LNCaP clone FGC (cell line): ENCODE results near the gene CEP135.

Experiments
- DNase-seq: peaks from one replicate; pipeline ENCODE4 v3.0.0-alpha.2; 2011; ENCODE audit warnings: low read depth
- H3K4me3 ChIP-seq: 2 replicates; pipeline ENCODE4 v1.5.1; 2011; ENCODE audit warnings: mild to moderate bottlenecking, low read depth, low read length, control low read depth
- TF ChIP-seq, protein P1 (sequence below): IDR thresholded peaks from 2 replicates; pipeline ENCODE4 v1.5.1; 2012; ENCODE audit warnings: mild to moderate bottlenecking; ENCODE audit not compliant: control insufficient read depth, insufficient read depth; ENCODE audit errors: extremely low read depth

Gene CEP135

DNA sequence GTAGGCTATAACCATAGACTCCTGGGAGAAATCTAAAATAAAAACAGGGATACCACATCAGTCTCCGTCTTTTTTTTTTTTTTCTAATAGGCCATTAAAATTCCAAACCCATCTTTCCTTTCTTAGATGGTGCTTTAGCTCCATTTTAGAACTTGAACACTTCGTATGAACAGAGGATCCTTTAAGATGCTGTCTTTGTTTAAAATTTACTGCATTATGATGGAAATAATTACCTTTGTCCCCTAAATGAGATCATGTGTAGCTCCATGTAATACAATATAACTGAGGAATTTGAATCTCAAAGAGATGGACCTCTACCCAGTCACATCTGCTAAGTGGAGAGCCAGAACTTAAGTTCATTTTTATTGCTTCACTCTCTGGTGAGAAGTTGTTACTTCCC lies 47.9 kb downstream of the CEP135 start:
- no peak for DNase-seq
- no peak overlapping the region for H3K4me3 ChIP-seq
- TF ChIP-seq, protein P1, sequence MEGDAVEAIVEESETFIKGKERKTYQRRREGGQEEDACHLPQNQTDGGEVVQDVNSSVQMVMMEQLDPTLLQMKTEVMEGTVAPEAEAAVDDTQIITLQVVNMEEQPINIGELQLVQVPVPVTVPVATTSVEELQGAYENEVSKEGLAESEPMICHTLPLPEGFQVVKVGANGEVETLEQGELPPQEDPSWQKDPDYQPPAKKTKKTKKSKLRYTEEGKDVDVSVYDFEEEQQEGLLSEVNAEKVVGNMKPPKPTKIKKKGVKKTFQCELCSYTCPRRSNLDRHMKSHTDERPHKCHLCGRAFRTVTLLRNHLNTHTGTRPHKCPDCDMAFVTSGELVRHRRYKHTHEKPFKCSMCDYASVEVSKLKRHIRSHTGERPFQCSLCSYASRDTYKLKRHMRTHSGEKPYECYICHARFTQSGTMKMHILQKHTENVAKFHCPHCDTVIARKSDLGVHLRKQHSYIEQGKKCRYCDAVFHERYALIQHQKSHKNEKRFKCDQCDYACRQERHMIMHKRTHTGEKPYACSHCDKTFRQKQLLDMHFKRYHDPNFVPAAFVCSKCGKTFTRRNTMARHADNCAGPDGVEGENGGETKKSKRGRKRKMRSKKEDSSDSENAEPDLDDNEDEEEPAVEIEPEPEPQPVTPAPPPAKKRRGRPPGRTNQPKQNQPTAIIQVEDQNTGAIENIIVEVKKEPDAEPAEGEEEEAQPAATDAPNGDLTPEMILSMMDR: no peak

DNA sequence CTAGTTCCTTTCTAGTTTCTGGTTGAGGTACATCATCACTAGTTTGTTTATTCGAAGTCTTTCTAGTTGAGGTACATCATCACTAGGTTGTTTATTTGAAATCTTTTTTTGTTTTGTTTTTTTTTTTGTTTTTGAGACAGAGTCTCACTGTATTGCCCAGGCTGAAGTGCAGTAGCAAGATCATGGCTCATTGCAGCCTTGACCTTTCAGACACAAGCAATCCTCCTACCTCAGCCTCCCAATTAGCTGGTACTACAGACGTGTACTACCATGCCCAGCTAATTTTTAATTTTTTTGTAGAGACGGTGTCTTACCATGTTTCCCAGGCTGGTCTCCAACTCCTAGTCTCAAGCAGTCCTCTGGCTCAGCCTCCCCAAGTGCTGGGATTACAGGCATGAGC lies 54.9 kb downstream of the CEP135 start:
- DNase-seq: no peak
- TF ChIP-seq, protein P1: no peak
- no peak overlapping the region for H3K4me3 ChIP-seq

DNA sequence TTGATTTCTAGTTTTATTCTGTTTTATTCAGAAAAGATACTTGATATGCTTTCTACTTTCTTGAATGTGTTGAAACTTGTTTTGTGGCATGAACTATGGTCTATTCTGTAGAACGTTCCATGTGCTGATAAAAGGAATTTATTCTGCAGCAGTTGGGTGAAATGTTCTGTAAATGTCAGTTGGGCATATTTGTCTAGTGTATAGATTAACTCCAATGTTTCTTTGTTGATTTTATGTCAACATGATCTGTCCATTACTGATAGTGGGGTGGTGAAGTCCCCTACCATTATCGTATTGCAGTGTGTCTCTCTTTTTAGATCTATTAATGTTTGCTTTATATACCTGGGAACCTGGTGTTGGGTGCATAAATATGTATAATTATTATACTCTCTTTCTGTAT lies 55.5 kb downstream of the CEP135 start:
- no peak for DNase-seq
- H3K4me3 ChIP-seq: no peak overlapping the region
- TF ChIP-seq, protein P1: no peak

DNA sequence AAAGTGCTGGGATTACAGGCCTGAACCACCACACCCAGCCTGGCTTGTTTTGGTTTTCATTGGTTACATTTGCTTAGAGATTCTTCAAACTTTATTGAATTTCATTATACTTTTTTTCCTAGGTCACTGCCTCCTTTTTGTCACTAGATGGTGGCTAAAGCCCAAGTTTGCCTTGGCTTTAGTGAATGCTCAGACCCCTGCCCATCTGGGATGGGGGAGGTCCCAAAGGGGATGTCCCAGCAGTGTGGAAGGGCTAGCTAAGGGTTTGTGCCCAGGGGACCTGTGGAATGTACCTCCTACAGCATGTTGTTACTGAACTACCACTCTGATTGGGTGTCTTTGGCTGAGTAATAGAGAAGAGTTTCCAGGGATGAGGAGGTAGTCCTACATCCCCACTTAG lies 58.4 kb downstream of the CEP135 start:
- no peak for DNase-seq
- TF ChIP-seq, protein P1: no peak
- H3K4me3 ChIP-seq: no peak overlapping the region

DNA sequence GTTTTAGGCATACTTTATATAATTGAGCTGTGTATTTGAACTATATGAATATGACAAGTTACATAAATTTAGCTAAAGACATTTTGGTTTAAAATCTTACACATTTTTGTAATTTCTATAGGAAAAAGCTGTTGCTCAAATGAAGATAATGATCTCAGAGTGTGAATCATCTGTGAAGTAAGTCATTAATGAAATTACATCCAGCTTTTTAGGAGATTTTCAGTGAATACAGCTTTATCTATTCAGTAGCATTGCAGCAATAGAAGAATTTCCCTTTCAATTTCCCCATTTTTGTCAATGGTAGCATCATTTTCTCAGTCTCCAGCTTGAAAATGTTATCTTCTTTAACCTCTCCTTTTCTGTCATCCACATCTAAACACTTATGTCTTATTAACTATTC lies 59.5 kb downstream of the CEP135 start:
- no peak overlapping the region for H3K4me3 ChIP-seq
- TF ChIP-seq, protein P1: no peak
- DNase-seq: no peak

DNA sequence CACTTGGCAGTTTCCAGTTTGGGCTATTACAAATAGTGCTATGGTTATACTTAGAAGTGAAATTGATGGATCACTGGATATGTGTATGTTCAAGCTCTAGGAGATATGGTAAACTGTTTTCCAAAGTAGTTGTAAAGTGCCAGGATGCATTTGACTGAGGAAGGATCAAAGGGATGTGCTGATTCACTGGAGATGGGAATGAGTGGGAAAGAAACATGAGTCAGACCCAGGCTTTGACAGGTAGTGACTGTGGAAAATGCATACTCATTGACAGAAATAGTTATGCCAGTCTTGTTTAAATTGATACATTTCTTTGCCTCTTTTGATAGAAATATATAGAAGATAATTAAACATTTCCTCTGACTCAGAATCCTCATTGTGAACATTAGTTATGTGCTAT lies 77.9 kb downstream of the CEP135 start:
- H3K4me3 ChIP-seq: no peak overlapping the region
- DNase-seq: no peak
- TF ChIP-seq, protein P1: no peak

DNA sequence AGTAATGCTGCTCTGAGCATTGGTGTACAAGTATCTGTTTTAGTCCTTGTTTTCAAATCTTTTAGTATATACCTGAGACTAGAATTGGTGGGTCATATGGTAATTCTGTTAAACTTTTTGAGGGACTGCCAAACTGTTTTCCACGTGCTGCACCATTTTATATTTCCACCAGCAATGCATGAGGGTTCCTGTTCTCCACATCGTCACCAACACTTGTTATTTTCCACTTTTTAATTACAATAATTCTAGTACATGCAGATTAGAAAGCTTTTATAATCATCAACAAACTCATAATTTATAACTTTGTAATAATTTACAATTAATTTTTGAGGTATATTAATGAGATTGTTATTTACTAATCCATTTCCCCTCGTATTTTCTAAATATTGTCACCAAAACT lies 79.4 kb downstream of the CEP135 start:
- H3K4me3 ChIP-seq: no peak overlapping the region
- TF ChIP-seq, protein P1: no peak
- no peak for DNase-seq
